ENCODE results near the gene KRT82. TPM values are rescaled to one million over a fixed set of nuclear protein-coding genes. Genes with fewer than 3 reads are reported as not detected.

Gene KRT82
- total and polyA plus RNA-seq, 7 donors, result not detected

DNA sequence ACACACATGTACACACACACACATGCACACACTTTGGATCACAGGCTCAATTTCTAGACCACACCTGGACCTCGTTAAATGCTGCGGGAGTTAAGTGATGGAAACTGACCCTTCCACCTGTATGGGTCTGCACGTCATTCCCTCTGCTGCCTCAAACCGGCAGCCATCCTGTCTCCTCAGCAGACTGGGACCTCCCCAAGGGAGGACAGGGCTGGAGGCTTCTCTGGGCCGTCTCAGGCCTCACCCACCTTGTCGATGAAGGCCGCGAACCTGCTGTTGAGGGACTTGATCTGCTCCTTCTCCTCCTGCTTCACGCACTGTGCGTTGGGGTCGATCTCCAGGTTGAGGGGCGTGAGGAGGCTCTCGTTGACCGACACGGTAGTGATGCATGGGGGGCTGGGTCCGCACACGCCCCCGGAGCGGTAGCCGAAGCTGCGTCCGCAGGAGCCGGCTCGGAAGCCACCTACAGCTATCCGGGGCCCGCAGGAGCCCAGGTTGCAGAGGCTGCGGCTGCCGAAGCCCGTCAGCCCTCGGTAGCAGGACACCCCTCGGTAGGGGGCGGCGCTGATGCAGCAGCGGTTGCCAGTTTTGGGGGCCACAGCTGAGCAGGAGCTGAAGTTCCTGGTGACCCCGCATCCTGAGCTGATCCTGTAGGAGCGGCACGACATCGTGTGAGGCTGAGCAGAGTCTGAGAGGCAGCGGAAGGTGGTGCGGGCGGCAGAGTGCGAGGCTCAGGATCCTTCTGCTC lies 39.2 kb downstream of the KRT82 start, which contains the start of gene KRT85:
KRT85 (minus strand) TSS at position 744 of the 748 bp plus-strand sequence; CDS start at position 668, 76 bp downstream.
- WGBS, 3 donors, result 85 to 87% (median 86%) methylated on average over 36 to 42 of the region's 42 CpGs
- intact Hi-C loops (cut with DNase I), result no loop called here
- H3K4me1 ChIP-seq, result no peaks in the 10 kb centered on the region
- H3K36me3 ChIP-seq (ENCODE audit: insufficient read depth in 1 of 2, low read depth in 1 of 2), result no peaks in the 10 kb centered on the region
- peaks cover 0 to 3% (median 0%) of the 10 kb centered on the region in 3 donors for H3K27me3 ChIP-seq (ENCODE audit: insufficient read depth in 3 of 3, low read length in 2 of 3)
- H3K27ac ChIP-seq, result no peak within 1 kb of the TSS
- DNase-seq (no peak), ATAC-seq (no peak)
- TF ChIP-seq, protein P1, sequence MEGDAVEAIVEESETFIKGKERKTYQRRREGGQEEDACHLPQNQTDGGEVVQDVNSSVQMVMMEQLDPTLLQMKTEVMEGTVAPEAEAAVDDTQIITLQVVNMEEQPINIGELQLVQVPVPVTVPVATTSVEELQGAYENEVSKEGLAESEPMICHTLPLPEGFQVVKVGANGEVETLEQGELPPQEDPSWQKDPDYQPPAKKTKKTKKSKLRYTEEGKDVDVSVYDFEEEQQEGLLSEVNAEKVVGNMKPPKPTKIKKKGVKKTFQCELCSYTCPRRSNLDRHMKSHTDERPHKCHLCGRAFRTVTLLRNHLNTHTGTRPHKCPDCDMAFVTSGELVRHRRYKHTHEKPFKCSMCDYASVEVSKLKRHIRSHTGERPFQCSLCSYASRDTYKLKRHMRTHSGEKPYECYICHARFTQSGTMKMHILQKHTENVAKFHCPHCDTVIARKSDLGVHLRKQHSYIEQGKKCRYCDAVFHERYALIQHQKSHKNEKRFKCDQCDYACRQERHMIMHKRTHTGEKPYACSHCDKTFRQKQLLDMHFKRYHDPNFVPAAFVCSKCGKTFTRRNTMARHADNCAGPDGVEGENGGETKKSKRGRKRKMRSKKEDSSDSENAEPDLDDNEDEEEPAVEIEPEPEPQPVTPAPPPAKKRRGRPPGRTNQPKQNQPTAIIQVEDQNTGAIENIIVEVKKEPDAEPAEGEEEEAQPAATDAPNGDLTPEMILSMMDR (IDR thresholded peaks at IDR 0.05), result no peak
- H3K9me3 ChIP-seq, result no peaks in the 10 kb centered on the region
- H3K4me3 ChIP-seq, result no peak within 1 kb of the TSS

DNA sequence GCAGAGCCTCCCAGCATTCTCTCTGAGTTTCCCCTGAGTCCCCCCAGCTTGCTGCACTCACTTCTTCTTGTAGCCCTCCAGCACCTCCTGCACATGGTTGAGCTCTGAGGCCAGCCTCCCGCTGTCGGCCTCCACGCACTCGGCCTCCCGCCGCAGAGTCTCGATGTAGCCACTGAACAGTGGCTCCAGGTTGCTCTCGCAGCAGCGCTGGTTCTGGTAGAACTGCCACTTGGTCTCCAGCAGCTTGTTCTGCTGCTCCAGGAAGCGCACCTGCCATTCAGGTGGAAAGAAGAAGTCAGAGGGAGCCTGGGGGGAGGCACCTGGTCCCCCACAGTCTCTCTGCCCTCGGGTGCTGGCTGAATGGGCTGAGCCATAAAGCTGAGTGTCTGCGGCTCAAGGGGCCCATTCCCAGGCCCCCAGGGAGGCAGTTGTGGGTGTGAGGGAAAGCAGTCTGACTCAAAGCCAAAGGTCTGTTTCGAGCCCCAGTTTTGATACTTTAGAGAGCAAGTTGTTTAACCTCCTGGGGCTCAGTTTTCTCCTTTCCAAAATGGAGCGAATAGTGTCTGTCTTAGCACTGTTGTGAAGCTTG lies 41.1 kb downstream of the KRT82 start:
- Histone ChIP-seq H3K27ac (no peak overlapping the region), H3K4me1 (no peaks in the 10 kb centered on the region), H3K36me3 (ENCODE audit: insufficient read depth in 1 of 2, low read depth in 1 of 2) (no peaks in the 10 kb centered on the region), H3K27me3 (ENCODE audit: insufficient read depth in 3 of 3, low read length in 2 of 3) (peaks cover 0 to 3% (median 0%) of the 10 kb centered on the region in 3 donors), H3K9me3 (no peaks in the 10 kb centered on the region), H3K4me3 (no peak overlapping the region)
- intact Hi-C loops (cut with DNase I), result no loop called here
- TF ChIP-seq, protein P1 (IDR thresholded peaks at IDR 0.05), result no peak
- 84 to 85% (median 85%) methylated on average over 14 of the region's 14 CpGs for WGBS, 3 donors
- ATAC-seq (no peak), DNase-seq (no peak)

DNA sequence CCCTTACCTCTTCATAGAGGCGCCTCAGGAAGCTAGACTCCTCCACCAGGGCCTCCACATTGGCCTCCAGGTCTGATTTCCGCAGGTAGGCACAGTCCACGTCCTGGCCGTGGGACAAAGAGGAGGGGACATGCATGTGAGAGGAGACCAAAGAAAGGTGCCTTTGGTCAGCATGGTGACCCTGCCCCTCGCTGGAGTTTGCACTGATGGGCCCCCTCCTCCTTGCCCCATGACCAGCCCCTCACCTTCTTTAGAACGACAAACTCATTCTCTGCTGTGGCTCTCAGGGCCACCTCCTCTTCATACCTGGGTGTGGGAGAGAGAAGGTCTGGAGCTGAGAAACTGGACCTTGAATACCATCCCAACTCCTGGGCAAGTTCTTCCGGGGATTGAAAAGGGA lies 42.1 kb downstream of the KRT82 start:
- Histone ChIP-seq H3K27me3 (ENCODE audit: insufficient read depth in 3 of 3, low read length in 2 of 3) (peaks cover 0 to 3% (median 0%) of the 10 kb centered on the region in 3 donors), H3K4me1 (no peaks in the 10 kb centered on the region), H3K4me3 (no peak overlapping the region), H3K27ac (no peak overlapping the region), H3K36me3 (ENCODE audit: insufficient read depth in 1 of 2, low read depth in 1 of 2) (no peaks in the 10 kb centered on the region), H3K9me3 (no peaks in the 10 kb centered on the region)
- DNase-seq (no peak), ATAC-seq (no peak)
- TF ChIP-seq, protein P1 (IDR thresholded peaks at IDR 0.05), result no peak
- intact Hi-C loops (cut with DNase I), result no loop called here
- WGBS, 3 donors, result 74 to 83% (median 82%) methylated on average over 7 of the region's 7 CpGs

DNA sequence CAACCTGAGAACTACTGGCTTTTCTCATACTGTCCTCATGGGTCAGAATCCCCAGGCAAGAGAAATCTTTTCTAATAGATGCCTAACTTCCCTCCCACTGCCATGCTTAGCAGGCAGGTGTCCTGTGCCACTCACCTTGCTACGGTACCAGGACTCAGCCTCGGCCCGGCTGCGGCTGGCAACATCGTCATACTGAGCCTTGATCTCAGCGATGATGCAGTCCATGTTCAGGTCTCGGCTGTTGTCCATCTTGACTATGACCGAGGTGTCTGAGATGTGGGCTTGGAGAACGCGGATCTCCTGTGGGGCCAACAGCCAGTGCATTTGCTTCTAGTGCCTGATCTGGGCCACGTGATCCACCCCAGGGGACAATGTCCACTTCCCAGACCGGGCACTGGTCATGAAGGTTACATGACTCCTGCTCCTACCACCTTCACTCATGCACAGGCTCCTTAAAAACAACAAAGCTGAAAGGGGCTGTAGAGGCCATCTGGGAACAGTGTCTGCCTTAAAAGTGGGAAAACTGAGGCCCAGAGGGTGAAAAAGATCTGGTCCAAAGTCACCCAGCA lies 42.9 kb downstream of the KRT82 start:
- Histone ChIP-seq H3K9me3 (no peaks in the 10 kb centered on the region), H3K36me3 (ENCODE audit: insufficient read depth in 1 of 2, low read depth in 1 of 2) (no peaks in the 10 kb centered on the region), H3K4me3 (no peak overlapping the region), H3K27ac (no peak overlapping the region), H3K27me3 (ENCODE audit: insufficient read depth in 3 of 3, low read length in 2 of 3) (peaks cover 0 to 3% (median 0%) of the 10 kb centered on the region in 3 donors), H3K4me1 (no peaks in the 10 kb centered on the region)
- ATAC-seq (no peak), DNase-seq (no peak)
- 89 to 94% (median 92%) methylated on average over 12 of the region's 12 CpGs for WGBS, 3 donors
- TF ChIP-seq, protein P1 (IDR thresholded peaks at IDR 0.05), result no peak
- intact Hi-C loops (cut with DNase I), result no loop called here
